GM19099 (cell line): ENCODE results near the gene EXOC7.

Experiments
- POLR2A ChIP-seq: IDR thresholded peaks from 3 replicates; pipeline ENCODE4 v1.6.1; 2011; ENCODE audit warnings: low read depth; ENCODE audit not compliant: insufficient read length; ENCODE audit errors: extremely low read depth

Gene EXOC7

DNA sequence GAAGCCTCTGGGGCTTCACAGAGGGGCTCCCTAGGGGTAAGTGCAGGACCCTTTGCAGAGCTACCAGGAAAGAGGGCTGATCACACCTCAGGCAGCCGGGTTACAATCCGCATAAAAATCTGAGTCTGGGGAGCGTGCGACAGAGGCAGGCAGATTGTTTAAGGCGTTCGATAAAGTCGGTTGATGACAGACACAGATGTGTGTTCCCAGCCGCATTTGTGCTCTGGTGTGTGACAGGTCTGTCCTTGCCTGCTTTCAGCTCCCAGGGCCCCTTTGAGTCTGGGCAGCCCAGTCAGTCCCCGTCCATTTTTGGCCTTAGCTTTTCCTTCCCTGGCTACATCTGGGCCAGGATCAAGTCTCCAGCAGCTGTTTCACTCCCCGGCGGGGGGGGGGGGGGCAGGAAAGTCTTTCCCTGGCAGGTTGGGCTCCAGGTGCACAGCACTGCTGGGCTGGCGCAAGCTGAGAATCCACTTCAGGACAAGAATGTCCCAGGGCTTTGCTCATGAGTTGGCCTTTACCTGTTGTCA, 25.9 kb downstream of the EXOC7 start:
- no peak for TF ChIP-seq POLR2A

DNA sequence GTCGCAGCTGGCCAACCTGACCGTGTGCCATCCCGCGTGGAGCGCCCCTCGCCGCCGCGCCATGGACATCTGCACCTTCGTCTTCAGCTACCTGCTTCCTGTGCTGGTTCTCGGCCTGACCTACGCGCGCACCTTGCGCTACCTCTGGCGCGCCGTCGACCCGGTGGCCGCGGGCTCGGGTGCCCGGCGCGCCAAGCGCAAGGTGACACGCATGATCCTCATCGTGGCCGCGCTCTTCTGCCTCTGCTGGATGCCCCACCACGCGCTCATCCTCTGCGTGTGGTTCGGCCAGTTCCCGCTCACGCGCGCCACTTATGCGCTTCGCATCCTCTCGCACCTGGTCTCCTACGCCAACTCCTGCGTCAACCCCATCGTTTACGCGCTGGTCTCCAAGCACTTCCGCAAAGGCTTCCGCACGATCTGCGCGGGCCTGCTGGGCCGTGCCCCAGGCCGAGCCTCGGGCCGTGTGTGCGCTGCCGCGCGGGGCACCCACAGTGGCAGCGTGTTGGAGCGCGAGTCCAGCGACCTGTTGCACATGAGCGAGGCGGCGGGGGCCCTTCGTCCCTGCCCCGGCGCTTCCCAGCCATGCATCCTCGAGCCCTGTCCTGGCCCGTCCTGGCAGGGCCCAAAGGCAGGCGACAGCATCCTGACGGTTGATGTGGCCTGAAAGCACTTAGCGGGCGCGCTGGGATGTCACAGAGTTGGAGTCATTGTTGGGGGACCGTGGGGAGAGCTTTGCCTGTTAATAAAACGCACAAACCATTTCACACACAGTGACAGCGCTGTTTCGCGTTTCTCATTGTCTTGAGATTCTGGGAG, 26.6 kb downstream of the EXOC7 start:
- no peak for TF ChIP-seq POLR2A

- TF ChIP-seq POLR2A, result no peak
Measured at GRCh38 chr17:76076146-76076764, 27.3 kb downstream of the EXOC7 start.

DNA sequence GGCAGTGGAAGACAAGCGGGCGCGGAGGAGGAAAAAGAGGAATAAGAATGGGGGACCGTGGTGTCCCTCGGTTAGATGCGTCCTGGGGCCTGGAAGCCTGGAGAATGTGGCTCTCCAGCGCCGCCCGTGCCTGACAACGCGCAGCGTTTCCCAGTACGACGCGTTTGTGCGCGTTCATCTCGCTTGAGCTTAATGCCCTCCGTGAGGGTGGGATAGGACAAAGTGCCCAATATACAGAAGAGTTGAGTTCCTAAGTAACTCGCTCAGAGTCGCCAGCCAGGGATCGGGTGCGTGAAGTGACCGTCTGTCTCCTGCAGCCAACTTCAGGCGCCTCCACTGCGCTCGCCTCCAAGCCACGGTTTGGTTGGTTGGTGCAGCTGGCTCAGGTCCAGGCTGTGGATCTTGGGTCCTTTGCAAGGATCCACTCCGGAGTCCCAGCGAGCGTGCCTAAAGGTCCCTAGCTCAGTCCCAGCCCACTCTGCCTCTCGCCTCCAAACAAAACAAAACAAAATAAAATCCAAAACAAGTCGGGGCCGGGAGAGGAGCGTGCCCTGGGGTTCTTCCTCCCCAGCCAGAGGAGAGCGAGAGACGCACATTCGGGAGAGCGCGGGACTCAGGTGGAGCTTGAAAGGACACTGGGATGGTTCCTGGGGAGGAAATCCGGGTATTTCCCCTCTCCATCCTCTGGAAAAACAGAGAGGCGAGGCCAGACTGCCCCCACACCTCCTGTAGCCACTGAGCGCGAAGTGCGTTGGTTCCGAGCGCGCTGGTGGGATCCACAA, 28.0 kb downstream of the EXOC7 start:
- no peak for TF ChIP-seq POLR2A

GRCh38 chr17:76074390-76075363, 28.9 kb downstream of the EXOC7 start, which contains the start of gene GALR2:
Gene GALR2, plus strand, starts transcription at chr17:76074781. Its CDS starts 103 bp downstream, at chr17:76074884.
- TF ChIP-seq POLR2A, result no peak

DNA sequence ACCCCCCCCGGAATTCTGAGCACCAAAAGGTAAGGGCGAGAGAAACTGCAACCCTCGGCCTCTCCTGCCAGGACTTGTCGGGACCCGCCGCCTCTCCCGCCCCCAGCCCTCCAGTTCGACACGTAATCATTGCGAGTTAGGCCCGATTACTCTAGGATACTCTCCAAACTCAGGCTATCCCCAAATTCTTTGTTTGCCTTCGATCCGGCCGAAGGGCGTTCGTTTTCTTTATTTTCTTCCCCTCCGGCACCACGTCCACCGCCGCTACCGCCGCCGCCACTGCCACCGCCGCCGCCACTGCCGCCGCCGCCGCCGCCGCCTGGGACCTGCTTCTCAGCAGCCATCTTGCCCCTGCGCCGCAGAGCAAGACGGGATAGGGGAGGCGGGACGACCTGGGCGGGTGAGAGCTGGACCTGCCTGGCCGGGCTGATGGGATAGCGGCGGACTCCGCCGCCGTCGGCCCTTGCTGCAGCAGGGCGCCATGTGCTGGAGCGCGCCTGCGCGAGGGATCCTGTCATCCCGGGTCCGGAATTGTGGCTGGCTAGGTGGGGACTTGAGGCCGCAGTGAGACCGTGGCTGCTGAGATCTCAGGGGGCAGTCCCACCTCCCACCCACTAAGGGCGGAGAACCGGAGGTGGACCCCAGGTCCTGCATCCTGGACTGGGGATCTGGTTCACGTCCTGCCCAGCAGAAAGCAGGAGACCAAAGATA, 31.3 kb downstream of the EXOC7 start, which contains the start of gene SRP68:
Gene SRP68 (minus strand): TSS at position 370 of the 711 bp plus-strand sequence. CDS start 26 bp downstream, at position 344.
- peak; percentile 83 for TF ChIP-seq POLR2A

DNA sequence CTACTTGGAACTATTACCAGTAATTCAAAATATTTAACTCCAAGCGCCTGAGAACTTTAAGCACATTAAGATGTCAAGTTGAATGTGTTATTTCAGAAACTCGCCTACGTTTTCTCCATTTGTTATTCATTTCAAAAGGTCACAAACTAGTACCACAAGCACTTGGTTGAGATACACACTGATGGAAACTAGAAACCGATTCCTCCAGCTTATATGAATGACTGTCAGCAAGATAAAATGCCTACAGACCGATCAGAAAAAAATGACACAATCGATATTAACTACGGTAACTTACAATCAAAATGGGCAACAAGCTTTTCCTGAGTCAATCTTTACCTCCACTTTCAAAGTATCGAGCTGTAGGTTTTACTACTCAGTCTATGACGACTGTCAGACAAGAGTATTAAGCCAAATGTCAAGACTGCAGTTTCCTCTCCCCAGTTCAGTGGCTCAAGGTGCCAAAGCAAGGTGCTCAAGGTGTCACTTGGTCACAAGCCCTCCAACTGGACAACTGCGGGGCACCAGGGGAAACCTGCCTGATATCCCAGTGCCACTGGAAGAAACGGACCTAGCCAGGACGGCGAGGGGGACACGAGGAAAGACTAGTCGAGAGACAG, 31.9 kb downstream of the EXOC7 start:
- no peak for TF ChIP-seq POLR2A

DNA sequence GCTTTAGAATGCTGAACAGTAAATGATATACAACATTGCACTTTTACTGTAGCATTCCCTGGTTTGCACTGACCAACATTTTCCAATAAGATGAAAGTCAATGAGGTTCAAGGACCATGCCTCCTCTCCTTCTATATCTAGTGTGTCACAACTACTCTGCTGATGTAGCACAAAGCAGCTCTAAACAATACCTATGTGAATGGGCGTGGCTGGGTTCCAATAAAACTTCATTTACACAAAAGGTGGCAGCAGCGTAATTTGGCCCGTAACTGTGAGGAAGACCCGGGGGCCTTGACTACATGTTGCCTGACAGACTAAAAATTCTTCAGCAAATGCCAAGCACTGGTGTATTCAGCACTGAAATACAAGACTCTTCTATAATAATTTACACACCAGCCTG, 37.8 kb downstream of the EXOC7 start:
- TF ChIP-seq POLR2A, result no peak

DNA sequence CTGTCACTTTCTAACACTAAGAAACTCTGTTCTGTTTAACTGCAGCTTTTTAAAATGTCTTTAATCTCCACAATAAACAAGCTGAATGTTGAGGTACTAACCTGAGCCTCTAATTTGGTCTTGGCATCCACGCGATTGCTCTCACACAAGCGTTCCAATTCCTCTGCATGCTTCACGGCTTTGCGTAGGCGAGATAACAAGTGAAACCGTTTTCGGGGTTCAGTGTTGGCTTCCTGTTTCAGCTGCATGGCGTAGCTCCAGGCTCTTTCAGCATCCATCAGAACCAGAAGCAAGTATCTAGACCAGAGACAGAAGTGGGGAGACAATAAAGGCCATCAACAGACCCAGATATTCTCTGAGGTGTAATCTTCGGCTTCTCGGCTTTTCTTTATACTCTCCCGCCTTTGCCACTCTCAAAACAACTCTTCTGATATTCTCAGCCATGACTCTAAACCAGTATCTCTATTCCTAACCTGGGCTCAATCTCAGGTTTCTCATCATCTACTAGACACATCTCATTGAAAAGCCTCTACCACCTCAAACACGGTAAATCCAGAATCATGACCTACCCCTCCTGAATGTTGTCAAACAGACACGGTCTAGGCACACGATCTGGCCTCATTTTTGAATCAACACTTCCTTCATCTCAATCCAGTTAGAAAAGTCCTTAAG, 39.6 kb downstream of the EXOC7 start:
- no peak for TF ChIP-seq POLR2A

DNA sequence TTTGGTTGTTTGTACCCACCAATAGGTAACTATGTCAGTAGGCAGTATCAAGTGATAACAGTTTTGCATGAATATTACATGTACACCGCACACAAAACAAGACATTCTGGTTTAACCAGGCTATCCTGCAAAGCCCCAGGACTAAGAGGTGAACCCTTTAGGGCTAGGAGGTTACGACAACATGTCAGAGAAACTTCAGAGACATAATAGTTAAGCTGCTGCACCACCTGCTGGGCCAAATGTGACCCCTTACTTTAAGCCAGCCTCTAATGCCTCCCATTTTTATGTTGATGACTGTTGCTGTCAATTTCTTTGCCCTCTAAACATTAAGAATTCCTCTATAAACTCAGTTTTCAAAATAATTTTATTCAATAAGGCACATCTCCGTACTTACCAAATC, 46.7 kb downstream of the EXOC7 start:
- no peak for TF ChIP-seq POLR2A

DNA sequence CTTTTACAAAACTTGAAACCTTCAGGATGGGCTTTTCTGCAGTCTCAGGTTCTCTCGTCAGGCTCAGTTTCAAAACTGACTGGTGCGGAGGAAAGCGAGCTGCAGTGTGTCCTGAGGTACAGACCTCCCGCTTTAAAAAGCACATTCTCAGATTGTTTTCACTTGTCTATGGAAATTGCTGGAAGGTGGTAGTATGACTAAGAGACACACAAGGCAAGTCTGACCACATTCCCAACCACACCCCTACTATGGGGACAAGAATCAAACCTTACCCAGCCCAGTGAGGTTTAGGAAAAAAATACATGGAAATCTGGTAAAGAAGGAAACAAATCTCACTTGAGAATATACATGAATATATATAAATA, 49.5 kb downstream of the EXOC7 start:
- TF ChIP-seq POLR2A, result no peak

DNA sequence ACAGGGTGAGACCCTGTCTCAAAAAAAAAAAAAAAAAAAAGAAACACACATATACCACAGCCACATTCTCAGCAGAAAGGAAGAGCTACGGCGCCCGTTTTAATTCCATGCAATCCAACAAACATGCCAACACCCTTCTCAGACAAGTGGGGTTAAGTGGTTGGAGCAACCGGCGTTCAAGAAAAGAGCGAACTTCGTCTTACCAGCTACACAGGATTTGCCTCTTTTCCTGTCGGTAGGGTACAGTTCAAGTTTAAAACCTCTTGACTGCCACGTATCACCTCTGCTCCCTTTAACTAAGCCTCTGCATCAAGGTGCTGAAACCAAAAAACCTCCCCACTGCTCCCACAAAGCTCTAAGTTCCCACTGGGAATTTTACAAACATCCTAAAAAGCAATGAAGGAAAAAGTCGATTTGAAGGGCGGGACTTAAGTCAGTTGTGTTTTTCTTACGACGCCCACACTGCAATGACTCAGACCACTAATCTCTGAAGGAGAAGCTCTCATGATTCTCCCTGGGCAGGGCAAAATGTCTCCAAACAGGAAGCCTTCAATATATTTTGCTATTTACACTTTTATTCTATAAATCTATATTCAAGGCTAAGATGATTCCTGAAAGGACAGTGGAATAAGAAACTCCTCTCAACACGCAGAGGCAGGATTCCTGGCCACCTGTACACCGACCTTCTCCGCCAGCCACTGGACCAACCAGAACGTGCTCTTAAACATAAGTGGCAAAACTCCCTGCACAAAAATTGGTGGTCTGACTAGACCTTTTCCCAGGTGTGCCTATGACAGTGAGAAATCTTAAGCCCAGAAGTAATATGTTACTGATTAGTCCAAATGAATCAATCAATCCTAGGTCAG, 50.1 kb downstream of the EXOC7 start:
- TF ChIP-seq POLR2A, result no peak
